ENCODE measurements around the gene NT5DC1.
A peak's percentile ranks its signal among the peaks of the same experiment; 100 is the strongest.

The NT5DC1 gene

DNA sequence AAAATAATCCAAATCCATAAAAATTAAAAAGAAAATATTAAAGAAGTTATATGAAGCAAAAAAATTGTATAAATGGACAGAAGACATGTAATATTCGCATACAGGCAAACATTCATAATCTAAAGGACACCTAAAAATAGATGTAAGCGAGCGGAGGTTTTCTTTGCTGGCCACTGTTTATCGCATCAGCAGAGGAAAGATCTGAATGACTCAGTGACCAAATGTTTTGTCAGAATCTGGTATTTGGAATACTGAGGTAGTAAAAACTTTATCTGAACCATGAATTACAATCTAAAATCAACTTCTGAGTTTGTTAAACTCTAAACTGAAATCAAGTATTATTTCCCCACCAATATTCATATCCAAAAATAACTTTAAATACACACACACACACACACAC lies 145.4 kb downstream of the NT5DC1 start:
- no peak for DNase-seq (ENCODE audit: low spot score)

DNA sequence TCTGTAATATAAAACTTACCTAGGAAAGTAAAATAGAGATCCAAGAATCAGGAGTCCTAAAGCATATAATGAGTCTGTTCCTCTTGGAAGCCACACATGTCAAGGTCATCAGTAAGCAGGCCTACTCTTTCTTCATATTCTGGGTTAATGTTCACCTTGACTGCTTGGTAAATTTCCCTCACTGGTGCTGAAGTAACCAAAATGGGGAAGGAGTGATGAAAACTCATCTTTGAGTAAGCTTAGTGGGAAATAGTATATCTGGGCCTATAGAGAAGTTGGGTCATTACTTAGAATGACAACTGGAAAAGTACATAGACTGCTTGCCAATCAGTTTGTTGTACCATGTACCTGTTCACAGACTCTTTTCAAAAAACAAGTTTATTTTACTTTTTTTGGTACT lies 146.6 kb downstream of the NT5DC1 start:
- DNase-seq (ENCODE audit: low spot score), result no peak

DNA sequence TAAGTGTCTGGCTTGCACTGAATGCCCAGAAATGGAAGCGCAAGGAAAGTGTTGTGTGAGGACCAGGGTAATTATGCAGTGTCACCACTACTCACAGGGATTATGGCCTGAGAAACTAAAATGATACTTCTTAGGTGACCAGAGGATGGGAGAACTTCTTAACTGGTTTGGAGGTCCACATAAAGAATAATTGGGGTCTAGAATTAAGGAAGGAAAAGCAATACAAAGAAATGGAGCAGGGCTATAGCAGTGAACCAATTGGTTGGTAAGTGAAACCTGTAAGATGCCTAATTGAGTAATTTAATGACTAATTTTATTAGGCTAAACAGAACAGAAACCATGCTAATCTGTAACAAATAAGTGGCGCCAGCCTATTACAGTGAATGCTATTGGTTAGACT lies 147.9 kb downstream of the NT5DC1 start:
- no peak for DNase-seq (ENCODE audit: low spot score)

DNA sequence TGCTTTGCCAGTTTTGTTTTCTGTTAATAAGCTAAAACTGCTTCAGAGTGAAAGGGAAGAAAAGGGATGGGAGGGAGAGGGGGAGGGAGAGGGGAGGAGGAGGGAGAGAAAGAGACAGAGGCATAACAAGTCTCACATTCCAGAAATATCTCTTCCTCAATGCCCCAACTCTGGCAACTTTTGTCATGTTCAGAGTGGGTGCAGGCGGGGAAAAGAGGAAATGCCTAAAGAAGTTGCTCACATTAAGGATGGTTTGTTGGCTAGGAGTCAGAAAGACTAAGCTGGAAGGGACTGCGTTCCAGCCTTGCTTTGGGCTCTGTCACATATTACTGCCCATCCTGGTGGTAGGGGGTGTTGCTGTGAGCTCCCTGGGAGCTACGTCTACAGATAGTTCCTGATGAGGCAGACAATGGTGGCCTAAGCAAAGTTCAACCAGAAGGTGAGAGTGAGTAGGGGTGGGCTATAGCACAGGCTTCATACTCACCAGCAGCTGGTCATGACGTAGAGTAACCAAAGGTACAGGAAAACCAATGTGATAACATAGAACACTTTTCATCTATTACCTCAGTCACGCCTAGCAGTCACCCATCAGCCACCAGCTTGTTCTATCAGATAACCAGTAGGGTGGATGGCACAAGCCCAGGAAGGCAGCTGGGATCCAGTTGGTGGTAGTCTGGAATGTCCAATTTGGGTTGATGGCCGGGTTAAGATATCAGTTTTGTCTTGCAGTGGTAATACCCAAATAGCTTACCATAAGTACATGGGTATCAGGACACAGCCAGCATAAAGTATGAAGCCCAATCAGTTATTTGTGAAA lies 151.1 kb downstream of the NT5DC1 start:
- peak; percentile 80 for DNase-seq (ENCODE audit: low spot score)

DNA sequence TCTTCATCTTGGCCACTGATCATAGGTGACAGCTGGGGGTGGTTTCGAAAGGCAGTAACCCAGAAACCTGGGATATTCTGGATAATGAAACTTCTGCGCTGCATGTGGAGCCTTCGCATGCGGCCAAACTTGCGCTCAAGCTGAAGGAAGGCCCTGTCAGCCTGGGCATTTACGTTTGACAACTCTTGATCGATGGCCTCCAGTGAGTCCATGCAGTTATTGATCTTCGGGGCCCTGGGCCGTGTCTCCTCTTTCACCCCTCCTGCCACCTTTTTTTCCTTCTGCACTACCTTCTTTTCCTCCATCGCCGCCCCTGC lies 152.5 kb downstream of the NT5DC1 start:
- no peak for DNase-seq (ENCODE audit: low spot score)

DNA sequence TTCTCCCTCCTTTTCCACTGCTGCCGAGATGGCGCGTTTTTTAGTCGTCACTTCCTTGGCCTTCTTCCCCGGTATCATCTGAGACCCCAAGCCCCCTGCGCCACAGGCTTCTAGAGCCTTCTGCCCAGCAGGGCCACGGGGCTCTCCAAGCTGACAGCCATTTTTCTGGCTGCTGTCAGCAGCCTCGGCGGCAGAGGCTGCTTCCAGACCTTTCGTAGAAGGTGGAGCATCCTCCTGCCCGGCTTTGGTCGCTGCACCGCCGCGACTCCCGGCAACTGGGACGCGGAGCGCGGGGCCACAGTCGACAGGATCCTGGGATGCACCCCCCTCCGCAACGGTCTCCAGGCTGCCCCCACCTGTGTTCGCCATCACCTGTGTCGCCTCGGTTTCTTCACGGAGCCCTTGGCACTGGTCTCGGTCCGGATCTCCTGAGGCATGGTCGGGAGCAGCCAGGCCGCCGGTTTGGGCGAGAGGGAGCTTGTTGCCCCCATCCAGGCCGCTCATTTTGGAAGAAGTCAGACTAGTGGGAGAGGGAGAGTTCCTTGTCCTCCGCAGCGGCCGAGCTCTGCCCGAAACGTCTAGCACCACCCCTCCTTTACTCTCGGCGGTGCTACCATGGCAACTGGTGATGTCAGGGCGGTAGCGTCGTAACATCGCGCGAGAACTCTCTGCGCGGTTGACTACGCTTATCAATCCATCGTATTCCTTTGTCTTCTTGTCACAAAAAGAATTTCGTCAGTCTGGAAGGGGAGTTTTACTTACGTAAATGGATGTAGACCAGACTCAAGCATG lies 153.0 kb downstream of the NT5DC1 start, which contains the start of gene TSPYL4:
Gene TSPYL4 (minus strand): TSS at position 571 of the 792 bp plus-strand sequence. CDS start 67 bp downstream, at position 504.
- DNase-seq (ENCODE audit: low spot score), result peak; percentile 94

DNA sequence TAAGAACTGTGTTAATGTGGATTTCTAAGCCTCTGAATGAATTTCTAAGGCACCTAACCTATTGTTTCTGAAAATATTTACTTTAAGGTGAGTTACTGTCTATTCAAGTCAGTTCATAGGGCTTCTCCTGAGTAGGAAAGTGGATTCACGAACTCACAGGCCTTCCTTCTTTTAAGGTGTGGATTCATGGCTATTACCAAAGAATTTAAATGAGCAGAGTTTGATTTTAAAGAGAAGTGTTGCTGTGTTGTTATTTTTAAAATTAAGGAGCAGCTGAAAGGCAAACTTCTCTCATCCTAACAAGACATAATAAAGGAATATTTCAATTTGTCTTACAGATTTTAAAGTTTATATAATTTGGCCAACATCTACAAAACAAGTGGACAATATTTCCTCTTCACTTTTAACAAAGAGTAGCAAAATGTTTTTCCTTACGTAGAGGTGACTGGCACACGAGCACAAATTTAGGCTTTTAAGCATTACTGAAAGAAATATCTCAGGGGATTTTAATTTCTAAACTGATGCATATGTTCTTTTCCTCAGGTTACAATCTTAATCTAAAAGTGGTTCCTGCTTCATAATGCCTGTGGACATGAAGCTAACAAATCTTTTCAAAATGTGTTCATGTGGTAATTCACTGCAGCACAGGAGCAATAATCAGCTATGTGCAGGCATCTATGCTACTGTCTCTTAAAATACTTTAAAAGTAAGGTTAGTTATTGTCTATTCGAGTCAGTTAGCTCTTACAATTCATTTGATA lies 153.8 kb downstream of the NT5DC1 start:
- no peak for DNase-seq (ENCODE audit: low spot score)

DNA sequence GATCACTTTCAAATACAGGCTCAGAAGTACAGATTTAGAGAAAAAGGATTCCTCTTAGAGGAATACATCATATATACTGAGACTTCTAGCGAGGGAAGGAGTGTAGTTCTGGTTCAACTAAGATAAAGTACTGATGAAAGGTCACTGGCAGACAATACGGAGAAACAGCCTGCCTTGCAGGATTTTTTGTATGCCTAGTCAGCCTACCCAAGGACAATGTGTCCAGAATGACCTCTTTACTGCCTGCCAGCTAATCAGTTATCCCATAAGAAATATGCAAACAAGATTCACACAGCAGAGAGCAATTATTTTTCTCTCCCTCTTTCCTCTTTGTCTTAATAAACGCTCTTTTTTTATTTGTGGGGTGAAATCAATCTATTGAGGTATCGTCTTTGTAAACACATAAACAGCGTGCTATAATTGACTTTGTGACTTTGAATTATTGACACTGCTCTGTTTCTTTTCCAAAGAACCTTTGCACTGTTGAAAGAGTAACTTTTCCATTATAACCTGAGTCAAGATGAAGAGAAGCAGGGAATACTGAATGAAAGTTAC lies 154.7 kb downstream of the NT5DC1 start:
- peak; percentile 39 for DNase-seq (ENCODE audit: low spot score)

DNA sequence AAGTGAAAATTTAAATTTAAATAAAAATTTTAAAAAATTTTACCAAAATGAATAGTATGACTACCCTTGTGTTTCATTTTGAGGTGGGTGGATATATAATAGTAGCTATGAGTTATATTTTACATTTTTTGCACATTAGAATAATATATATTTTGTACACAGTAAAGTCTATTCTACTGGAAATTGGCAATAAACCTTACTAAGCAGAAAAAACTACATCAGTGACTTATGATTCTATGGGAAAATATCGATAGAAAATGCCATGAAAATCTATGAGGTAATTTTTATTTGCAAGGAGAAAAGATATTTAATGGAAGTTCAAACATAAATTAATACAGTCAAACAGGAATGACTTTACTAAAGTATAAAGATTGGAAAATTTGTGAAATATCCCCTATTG lies 156.0 kb downstream of the NT5DC1 start:
- DNase-seq (ENCODE audit: low spot score), result no peak

DNA sequence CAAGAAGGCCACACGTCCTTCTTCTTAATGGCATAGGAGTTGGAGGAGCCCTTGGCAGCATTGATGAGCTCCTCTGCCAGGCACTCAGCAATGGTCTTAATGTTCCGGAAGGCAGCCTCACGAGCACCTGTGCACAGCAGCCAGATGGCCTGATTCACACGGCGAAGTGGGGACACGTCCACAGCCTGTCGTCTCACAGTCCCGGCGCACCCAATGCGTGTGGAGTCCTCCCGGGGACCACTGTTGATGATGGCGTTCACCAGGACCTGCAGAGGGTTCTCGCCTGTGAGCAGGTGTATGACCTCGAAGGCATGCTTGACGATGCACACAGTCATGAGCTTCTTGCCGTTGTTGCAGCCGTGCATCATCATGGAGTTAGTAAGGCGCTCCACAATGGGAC lies 157.9 kb downstream of the NT5DC1 start:
- no peak for DNase-seq (ENCODE audit: low spot score)

DNA sequence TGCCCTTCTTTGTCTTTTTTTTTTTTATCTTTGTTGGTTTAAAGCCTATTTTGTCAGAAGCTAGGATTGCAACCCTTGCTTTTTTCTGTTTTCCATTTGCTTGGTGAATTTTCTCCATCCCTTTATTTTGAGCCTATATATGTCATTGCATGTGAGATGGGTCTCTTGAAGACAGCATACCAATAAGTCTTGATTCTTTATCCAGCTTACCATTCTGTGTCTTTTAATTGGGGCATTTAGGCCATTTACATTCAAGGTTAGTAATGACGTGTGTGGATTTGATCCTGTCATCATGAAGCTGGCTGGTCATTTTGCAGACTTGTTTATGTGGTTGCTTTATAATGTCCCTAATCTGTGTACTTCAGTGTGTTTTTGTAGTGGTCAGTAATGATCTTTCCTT lies 162.7 kb downstream of the NT5DC1 start:
- DNase-seq (ENCODE audit: low spot score), result no peak

DNA sequence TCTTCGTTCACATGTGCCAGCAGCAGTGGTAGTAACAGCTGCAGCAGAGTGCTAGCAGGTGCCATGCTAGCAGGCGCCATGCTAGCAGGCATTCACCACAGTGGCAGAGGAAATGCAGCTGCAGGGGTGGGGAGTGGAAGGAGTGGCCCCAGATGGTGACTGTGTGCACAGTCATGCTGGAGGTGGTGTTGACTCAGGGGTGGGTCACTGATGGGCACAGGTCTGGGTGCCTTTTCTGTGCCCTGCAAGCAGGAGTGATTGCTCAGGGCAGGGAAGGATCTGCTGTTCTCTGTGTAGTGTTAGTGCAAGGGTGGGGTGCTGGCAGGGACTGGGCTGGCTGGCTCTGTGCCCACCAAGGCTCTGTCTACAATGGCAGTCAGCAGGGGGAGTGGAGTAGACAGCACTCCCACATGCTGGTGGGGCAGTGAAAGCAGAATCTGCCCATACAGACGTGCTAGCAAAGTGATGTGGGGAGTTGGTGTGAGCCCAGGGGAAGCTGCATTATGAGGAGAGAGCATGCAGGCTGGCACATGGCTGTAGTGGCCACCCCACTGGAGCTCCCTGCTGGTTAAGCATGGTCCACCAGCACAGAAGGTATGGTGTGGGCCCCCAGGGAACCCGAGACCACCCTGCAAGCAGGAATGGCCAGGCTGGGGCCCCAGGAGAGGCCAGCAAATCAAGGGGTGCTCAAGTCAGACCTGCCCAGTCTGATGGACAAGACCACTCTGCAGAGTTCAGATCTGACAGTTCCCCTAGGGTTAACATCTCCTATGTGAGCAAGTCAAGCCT lies 164.6 kb downstream of the NT5DC1 start:
- DNase-seq (ENCODE audit: low spot score), result no peak

DNA sequence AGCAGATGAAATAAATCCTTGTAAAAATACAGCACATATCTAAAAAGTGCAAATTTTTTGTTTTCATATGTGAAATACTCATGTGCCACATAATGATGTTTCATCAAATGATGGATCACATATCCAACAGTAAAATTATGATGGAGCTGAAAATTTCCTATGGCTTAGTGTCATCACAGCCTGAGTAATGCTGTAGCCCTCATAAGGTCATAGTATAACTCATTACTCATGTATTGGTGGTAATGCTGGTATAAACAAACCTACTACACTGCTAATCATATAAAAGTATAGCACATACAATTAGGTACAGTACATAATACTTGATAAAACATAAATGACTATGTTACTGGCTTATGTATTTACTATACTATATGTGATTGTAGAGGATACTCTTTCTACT lies 166.2 kb downstream of the NT5DC1 start:
- DNase-seq (ENCODE audit: low spot score), result no peak

DNA sequence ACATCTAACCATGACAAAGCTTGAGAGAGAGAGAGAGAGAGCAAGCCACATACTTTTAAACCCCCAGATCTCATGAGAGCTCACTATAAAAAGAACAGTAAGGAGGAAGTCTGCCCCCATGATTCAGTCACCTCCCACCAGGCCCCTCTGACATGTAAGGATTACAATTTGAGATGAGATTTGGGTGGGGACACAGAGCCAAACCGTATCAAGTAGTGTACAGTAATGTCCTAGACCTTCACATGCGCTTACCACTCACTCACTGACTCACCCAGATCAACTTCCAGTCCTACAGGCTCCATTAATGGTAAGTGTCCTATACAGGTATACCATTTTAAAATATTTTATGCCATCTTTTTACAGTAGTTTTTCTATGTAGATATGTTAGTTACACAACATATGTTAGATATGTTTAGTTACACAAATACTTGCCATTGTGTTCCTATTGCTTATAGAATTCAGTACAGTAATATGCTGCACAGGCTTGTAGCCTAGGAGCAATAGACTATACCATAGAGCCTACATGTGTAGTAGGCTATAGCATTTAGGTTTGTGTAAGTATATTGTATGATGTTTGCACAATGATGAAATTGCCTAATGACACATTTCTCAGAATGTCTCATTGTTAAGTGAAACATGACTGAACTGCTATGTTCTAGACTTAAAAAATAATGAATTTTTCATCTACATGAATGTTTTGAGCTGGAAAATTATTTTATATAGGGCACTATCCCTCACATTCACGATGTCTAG lies 167.4 kb downstream of the NT5DC1 start:
- DNase-seq (ENCODE audit: low spot score), result no peak

DNA sequence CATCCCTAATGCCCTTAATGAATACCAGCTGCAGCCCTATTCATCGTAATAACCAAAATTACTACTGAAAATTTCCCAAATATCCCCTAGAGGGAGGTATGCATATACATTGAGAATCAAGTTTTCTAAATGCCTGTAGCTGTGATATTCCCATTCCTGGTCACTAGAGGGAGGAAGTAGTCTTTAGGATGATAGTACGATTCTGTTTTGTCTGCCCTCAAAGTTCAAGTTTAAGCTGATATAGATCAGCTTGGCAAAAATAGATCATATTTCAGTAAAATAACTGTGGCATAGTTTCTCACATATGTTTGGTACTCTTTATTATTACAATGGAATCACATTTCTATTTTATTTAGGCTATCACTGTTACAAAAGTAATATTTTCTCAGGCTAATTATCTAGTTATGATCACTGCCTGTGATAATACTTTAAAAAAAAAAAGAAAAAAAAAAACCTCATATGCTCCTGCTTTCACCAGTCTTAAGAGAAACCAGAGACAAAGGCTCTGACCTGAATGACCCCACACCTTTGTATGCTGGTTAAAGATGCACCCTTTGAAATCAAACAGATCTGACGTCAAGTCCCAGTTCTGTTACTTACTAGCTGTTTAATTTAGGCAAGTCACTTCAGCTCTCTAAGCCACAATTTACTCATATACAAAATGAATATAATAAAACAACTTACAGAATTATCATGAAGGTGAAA lies 168.1 kb downstream of the NT5DC1 start:
- peak; percentile 85 for DNase-seq (ENCODE audit: low spot score)

DNA sequence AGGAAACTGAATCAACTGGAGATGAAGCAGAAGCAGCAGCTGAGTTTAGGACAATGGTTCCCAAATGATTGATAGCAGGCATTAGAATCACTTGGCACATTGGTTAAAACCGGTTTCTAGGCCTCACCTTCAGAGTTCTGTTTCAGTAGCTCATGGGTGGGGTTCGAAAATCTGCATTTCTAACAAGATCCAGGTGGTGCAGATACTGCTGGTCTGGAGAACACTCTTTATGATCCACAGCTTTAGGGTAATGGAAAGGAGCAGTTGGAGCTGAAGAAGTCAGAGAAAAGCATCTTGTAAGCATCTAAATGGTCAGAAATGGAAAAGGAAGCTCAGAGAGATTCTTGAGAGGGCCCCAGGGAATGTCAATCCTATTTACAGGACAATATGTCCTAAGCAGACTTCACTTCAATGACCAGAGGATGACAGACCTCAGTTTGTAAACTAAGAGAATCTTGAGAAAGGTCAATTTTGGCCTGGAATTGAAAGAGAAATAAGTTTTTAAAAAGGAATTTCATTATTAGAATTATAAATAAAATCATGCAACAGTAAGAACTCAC lies 170.6 kb downstream of the NT5DC1 start:
- DNase-seq (ENCODE audit: low spot score), result no peak

DNA sequence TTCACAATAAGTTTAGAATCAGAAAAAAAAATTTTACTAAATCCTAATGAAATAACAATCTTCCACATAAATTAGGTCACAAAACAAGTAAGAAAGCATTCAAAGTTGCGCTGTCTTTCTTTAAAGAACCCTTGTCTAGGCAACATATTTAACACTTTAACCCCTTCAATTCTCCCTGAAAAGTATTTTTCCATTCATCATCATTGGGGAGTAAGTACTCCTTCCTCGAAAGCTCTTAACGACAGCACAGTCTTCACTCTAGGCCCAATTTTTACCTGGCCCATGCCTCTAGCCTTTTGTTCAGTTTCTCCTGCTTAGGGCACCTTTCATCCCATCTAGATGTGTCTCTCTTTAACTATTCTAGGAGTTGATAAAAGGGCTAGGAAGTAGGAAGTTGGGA lies 176.5 kb downstream of the NT5DC1 start:
- DNase-seq (ENCODE audit: low spot score), result no peak

DNA sequence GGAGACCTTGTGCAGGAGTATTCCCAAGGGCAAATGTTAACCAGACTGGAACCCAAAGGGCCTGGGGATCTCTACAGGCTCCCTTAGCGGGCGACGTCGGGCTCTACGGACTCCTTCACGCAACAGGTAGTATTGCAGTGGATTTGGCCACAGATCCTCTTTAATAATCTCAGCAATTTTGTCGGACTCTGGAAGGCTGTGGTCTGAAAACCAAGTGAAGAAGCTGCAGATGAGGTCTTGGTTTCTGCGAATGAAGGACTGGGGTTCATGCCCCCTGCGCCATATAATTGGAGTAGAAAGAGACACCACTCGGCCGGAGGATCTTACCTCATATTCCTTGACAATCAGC lies 177.8 kb downstream of the NT5DC1 start:
- no peak for DNase-seq (ENCODE audit: low spot score)

DNA sequence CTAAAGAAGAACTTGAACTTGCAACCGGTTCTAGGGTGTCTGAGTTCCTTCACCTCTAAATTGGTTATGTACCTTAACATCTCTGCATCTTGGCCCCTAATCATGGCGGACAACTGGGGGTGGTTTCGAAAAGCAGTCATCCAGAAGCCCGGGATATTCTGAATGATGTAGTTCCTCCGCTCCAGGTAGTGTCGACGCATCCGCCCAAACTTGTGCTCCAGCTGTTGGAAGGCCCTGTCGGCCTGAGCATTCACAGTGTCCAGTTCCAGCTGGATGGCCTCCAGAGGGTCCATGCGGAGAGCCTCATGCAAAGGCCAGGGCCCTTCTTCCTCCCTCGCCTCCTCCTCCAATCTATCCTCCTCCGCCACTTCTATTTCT lies 178.2 kb downstream of the NT5DC1 start:
- no peak for DNase-seq (ENCODE audit: low spot score)
